Heart right ventricle (tissue), 16 donors: ENCODE results near the gene IAH1. TPM values are rescaled to one million over a fixed set of nuclear protein-coding genes. Genes with fewer than 3 reads are reported as not detected.

Experiments used
- ATAC-seq, 8 donors: fragments of 200-7000 bp; cut with Tn5 transposase; one replicate each; pipeline ENCODE4 v1.9.1; 2020; ENCODE audit warnings: mild to moderate bottlenecking in 8 of 8, moderate library complexity in 8 of 8, moderate number of reproducible peaks in 1 of 8
- DNase-seq, 2 donors: peaks; one replicate each; pipeline ENCODE4 v3.0.0-alpha.2; 2020
- H3K27ac ChIP-seq, 10 donors: fragments of 200-600 bp; sonication (generic) in 2 of 10; one replicate each; pipeline versions ENCODE4 v1.5.0 to v1.8.0; 2020 to 2022; ENCODE audit warnings: mild to moderate bottlenecking in 3 of 10
- H3K27me3 ChIP-seq, 7 donors: fragments of 200-600 bp; one replicate each; pipeline ENCODE4 v1.8.0; 2021 to 2022; ENCODE audit warnings: mild to moderate bottlenecking in 2 of 7
- H3K36me3 ChIP-seq, 9 donors: fragments of 200-600 bp; sonication (generic) in 1 of 9; one replicate each; pipeline versions ENCODE4 v1.5.0 to v1.8.0; 2020 to 2022; ENCODE audit warnings: mild to moderate bottlenecking in 2 of 9
- H3K4me1 ChIP-seq, 9 donors: fragments of 200-600 bp; sonication (generic) in 1 of 9; one replicate each; pipeline versions ENCODE4 v1.5.0 to v1.8.0; 2020 to 2022; ENCODE audit warnings: mild to moderate bottlenecking in 4 of 9
- H3K4me3 ChIP-seq, 10 donors: fragments of 200-600 bp; sonication (generic) in 2 of 10; one replicate each; pipeline versions ENCODE4 v1.5.0 to v1.8.0; 2020 to 2022; ENCODE audit warnings: mild to moderate bottlenecking in 7 of 10, moderate library complexity in 2 of 10
- H3K9me3 ChIP-seq, 11 donors: fragments of 200-600 bp in 10 of 11; sonication (generic) in 2 of 11; one replicate each; pipeline versions ENCODE4 v1.5.0 to v1.8.0; 2013 to 2022; ENCODE audit warnings: mild to moderate bottlenecking in 2 of 11, control low read depth in 1 of 11, moderate library complexity in 1 of 11
- whole genome bisulfite sequencing, 2 donors: extraction: QIAGEN DNeasy Blood & Tissue Kit; methylation state at CpG; one replicate each; pipeline ENCODE4 v1.1.7; 2013; ENCODE audit warnings: inconsistent platforms in 1 of 2; 5-methylcytosine and 5-hydroxymethylcytosine counted together
- intact Hi-C, 10 donors: fragments of 100-400 bp; cut with DNase I; formaldehyde crosslinking; loops; one replicate each; pipeline versions ENCODE4 v1.11.1 to v1.14.2; 2022
- polyA plus RNA-seq, 2 donors: library from polyadenylated mRNA; stranded (reverse); fragments of 200-250 nt; gene quantifications; one replicate each; pipeline ENCODE4 v1.2.3, GENCODE V29; 2013
- total RNA-seq, 10 donors: library from RNA; stranded (reverse); fragmentation: NEBNext Ultra II Directional in 3 of 10; extraction: Animal tissue kit (Norgen Biotek cat#: 25700) in 3 of 10; gene quantifications; one replicate each; pipeline versions ENCODE4 v1.2.1 to v1.2.4, GENCODE V29; 2021 to 2023
- TF ChIP-seq, protein P1 (sequence below), 9 donors: fragments of 200-600 bp; sonication (generic) in 2 of 9; IDR thresholded peaks; one replicate each; pipeline versions ENCODE4 v1.5.0 to v1.8.0; 2021 to 2022; ENCODE audit warnings: antibody characterized with exemption in 9 of 9, mild to moderate bottlenecking in 5 of 9, moderate library complexity in 1 of 9
- donor health status: Arrhythmogenic right ventricular cardiomyopathy.
- donor health status: ischemic (EF 13 %, LVEDD 7.1; RV severe dilation, severe dysfunction).
- donor health status: healthy with polysubstance abuse.
- donor health status: DM: no; HTN: yes; CAD: no.
- donor health status: DM: no; HTN: no; CAD: no.
- donor health status: ischemic (EF 25% LVEDD 6.9; RV normal size, moderate dysfunction).
- donor health status: ischemic (EF 25% LVEDD 5.7; RV mildly dilated, moderate dysfunction).
- donor health status: healthy.
- donor health status: DM: yes; HTN: yes; CAD: no.
- donor health status: Ischemic cardiomyopathy.
- donor health status: ischemic (EF 35%, LVEDD 5.7; RV mildly dilated, moderate dysfunction).
- donor health status: nonischemic (EF 11% LVEDD 7.7; RV severe dilation, severe dysfunction).
- donor health status: DM: yes; HTN: yes; CAD: no.
- donor health status: PGD.
- donor health status: ischemic (EF 29% LVEDD 5.4; RV normal size, mild dysfunction).
- donor health status: nonischemic (EF 23%, LVEDD 6.1; RV moderate dilation, normal function).

IAH1 gene
- total and polyA plus RNA-seq, 12 donors: 77.1 to 103 (median 87.7) TPM

DNA sequence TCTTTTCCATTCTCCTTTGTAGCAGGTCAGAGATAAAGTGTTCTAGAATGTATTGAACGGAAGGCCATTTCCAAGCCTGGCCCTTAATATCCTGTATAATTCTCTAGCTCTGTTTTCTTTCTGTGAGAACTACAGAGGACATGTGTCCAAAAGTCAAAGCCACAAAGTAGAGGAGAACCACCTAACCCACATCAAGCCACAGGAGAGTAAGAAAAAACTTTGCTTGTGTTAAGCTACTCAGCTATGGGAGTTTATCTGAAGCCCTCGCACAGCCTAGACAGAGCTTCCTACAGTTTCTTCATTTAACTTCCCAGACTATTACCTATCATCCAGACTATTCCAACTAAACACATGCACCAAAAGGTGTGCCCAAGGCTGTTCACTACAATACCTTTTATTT, 59.3 kb downstream of the IAH1 start:
- TF ChIP-seq, protein P1, sequence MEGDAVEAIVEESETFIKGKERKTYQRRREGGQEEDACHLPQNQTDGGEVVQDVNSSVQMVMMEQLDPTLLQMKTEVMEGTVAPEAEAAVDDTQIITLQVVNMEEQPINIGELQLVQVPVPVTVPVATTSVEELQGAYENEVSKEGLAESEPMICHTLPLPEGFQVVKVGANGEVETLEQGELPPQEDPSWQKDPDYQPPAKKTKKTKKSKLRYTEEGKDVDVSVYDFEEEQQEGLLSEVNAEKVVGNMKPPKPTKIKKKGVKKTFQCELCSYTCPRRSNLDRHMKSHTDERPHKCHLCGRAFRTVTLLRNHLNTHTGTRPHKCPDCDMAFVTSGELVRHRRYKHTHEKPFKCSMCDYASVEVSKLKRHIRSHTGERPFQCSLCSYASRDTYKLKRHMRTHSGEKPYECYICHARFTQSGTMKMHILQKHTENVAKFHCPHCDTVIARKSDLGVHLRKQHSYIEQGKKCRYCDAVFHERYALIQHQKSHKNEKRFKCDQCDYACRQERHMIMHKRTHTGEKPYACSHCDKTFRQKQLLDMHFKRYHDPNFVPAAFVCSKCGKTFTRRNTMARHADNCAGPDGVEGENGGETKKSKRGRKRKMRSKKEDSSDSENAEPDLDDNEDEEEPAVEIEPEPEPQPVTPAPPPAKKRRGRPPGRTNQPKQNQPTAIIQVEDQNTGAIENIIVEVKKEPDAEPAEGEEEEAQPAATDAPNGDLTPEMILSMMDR (IDR thresholded peaks at IDR 0.05): no peak
- WGBS, 2 donors: 96 to 98% methylated on average over 2 of the region's 2 CpGs
- Histone ChIP-seq H3K9me3 (no peaks in the 10 kb centered on the region), H3K27me3 (no peaks in the 10 kb centered on the region), H3K27ac (no peak overlapping the region), H3K4me3 (no peak overlapping the region), H3K36me3 (peaks cover 0 to 74% (median 0%) of the 10 kb centered on the region in 9 donors), H3K4me1 (peaks cover 0 to 24% (median 6%) of the 10 kb centered on the region in 9 donors)
- intact Hi-C loops: no loop called here
- no peak for ATAC-seq
- no peak for DNase-seq

DNA sequence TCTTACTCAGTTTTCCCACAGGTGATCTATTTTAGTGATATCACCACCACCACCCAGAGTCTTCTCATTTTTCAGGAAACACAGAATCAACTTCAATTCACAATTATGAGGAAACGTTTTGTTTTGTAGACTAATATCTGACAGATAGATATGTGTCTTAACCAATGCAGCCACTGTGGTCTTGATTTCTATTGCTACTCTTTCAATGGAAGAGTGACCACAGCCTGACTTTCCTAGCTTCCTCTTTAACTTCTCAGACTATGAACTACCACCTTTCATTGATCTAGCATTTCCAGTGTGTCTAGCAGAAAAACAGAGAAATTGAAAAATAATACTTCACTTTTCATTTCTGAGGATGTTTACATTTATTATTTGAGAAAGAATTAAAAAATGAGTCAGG, 60.8 kb downstream of the IAH1 start:
- Histone ChIP-seq H3K27me3 (no peaks in the 10 kb centered on the region), H3K9me3 (no peaks in the 10 kb centered on the region), H3K4me1 (peaks cover 0 to 39% (median 21%) of the 10 kb centered on the region in 9 donors), H3K27ac (no peak overlapping the region), H3K4me3 (no peak overlapping the region), H3K36me3 (peaks cover 0 to 59% (median 0%) of the 10 kb centered on the region in 9 donors)
- TF ChIP-seq, protein P1 (IDR thresholded peaks at IDR 0.05): no peak
- intact Hi-C loops: no loop called here
- no peak for ATAC-seq
- 71 to 72% methylated on average over 1 of the region's 1 CpG for WGBS, 2 donors
- DNase-seq: no peak

DNA sequence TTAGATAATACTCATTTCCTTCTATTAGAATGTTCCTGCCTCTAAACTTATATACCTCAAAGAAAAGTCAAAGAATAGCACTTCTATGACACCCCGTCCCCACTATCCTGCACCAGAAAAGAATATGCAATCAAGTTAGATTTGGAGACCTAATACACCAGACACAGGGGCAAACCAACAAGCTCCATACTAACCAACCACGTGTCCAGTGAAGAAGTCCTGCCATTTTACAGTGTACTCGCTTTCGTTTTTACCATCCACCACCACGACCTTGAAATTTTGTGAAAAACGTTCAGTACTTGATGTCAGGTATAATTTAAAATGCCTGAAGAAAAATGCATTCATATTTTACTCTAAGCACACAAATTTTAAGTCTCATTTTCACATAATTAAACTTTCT, 62.2 kb downstream of the IAH1 start:
- DNase-seq (no peak), ATAC-seq (no peak)
- Histone ChIP-seq H3K27ac (no peak overlapping the region), H3K4me1 (peaks cover 0 to 47% (median 21%) of the 10 kb centered on the region in 9 donors), H3K9me3 (no peaks in the 10 kb centered on the region), H3K4me3 (no peak overlapping the region), H3K36me3 (peaks cover 0 to 59% (median 0%) of the 10 kb centered on the region in 9 donors), H3K27me3 (no peaks in the 10 kb centered on the region)
- TF ChIP-seq, protein P1 (IDR thresholded peaks at IDR 0.05): no peak
- intact Hi-C loops: no loop called here
- WGBS, 2 donors: 91 to 94% methylated on average over 6 of the region's 6 CpGs

DNA sequence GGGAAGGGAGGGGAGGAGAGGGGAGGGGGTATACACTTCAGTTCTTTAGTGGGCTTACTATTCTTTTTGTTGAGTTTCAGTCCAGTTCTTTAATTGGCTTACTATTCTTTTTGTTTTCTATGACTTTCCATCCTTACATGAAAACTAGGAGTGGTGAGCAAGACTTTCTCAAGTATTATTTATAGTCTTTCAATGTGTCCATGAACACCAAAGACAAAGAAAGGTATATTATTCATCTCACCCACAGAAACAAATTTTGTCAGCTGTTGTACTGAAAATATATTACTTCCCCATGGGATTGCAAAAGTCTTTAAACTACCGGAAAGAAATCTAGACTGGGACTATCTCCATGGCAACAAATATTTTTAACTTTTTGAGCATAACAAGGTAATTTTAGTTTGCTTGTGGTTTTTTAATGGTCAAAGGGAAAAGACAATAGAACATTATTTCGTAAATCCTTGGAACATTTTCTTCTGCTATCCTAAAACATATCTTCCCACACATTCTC, 63.7 kb downstream of the IAH1 start:
- peaks cover 0 to 59% (median 0%) of the 10 kb centered on the region in 9 donors for H3K36me3 ChIP-seq
- ATAC-seq (peak in 7 of 8 donors; percentile 32 to 76 (median 67)), DNase-seq (no peak)
- 37 to 50% methylated on average over 2 of the region's 2 CpGs for WGBS, 2 donors
- no peaks in the 10 kb centered on the region for H3K27me3 ChIP-seq
- no peak overlapping the region for H3K4me3 ChIP-seq
- peak overlapping the region in 8 of 10 donors; percentile 38 to 62 (median 48) for H3K27ac ChIP-seq
- TF ChIP-seq, protein P1 (IDR thresholded peaks at IDR 0.05): no peak
- intact Hi-C loops: no loop called here
- H3K4me1 ChIP-seq: peaks cover 0 to 48% (median 21%) of the 10 kb centered on the region in 9 donors
- no peaks in the 10 kb centered on the region for H3K9me3 ChIP-seq

Other genes starting within 250 kb of the IAH1 start
- gene ITGB1BP1, start 51.0 kb upstream of the IAH1 start, total RNA-seq: 100 to 1,000 TPM in 8 of 10 donors, 10 to 100 TPM in 2; 51.4 to 224 (median 134) TPM
- gene ITGB1BP1, start 51.0 kb upstream of the IAH1 start, polyA plus RNA-seq: 100 to 1,000 TPM; 112 to 165 TPM
- 10 to 100 TPM; 12.8 to 19.8 (median 16.5) TPM for gene CPSF3, start 50.9 kb upstream of the IAH1 start, total RNA-seq
- 10 to 100 TPM; 13.8 to 14.8 TPM for gene CPSF3, start 50.9 kb upstream of the IAH1 start, polyA plus RNA-seq
- gene ADAM17, start 81.3 kb downstream of the IAH1 start, total RNA-seq: 10 to 100 TPM; 11.4 to 20.0 (median 14.6) TPM
- 1 to 10 TPM; 7.3 to 9.4 TPM for gene ADAM17, start 81.3 kb downstream of the IAH1 start, polyA plus RNA-seq
- gene YWHAQ, start 156.4 kb downstream of the IAH1 start, total RNA-seq: 100 to 1,000 TPM; 134 to 303 (median 207) TPM
- gene YWHAQ, start 156.4 kb downstream of the IAH1 start, polyA plus RNA-seq: 100 to 1,000 TPM in 1 of 2 donors, 10 to 100 TPM in 1; 62.0 to 159 TPM